GM21529 (cell line): ENCODE data around the gene PPP1R2.
A peak's percentile ranks its signal among the peaks of the same experiment; 100 is the strongest.
"Not testable (repeated sequence)": the region's sequence is repeated elsewhere in the genome, so short reads cannot be mapped to it uniquely, and the experiment has no call there.

Experiments used
- ATAC-seq: cut with Tn5 transposase; IDR thresholded peaks from one replicate; pipeline ENCODE4 v1.9.1; 2021; ENCODE audit not compliant: unreplicated experiment

Gene PPP1R2

GRCh38 chr3:195540027-195540426, 3.1 kb downstream of the PPP1R2 start:
- no peak for ATAC-seq

DNA sequence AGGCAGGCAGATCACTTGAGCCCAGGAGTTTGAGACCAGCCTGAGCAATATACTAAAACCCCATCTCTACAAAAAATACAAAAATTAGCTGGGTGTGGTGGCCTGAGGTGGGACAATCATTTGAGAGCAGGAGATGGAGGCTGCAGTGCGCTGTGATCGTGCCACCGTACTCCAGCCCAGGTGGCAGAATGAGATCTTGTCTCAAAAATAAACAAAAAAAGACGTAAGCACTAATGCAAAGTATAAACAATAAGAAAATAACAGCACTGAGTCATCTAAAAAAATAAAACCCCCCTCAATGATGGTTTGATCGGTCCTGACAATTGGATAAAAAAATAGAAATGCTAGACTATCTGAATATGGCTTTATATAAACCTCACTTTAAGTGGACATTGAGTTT, 3.6 kb downstream of the PPP1R2 start:
- ATAC-seq: no peak

- peak; percentile 58 for ATAC-seq
Measured at GRCh38 chr3:195537995-195538394, 5.1 kb downstream of the PPP1R2 start.

DNA sequence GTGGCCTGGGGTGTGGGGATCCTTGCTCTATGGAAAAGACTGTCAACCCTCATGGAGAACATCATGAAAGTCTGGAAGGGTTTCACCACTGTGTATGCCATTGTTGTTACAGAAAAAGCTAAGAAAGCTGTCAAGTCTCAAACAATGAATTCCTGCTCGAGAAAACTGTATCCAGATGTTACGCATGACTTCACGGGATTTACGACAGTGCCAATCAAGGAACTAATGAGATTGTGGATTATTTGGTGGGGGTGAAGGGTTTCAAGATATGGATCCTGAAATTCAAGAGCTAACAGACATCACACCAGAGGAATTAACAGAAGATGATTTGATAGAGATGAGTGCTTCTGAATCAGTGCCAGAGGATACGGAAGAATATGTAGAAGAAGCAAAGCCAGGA, 7.8 kb downstream of the PPP1R2 start:
- ATAC-seq: no peak

DNA sequence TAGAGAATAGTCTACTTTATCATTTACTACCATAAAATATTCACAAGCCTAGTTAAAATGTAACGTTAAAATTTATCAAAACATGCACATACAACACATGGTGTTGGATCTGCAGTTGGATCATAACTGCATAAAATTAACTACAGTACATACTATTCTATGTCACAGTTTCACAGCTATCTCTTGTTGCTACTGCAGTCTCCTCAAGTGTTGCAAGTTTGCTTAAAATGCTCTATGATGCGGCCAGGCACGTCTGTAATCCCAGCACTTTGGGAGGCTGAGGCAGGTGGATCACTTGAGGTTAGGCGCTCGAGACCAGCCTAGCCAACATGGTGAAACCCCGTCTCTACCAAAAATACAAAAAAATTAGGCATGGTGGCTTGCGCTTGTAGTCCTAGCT, 10.3 kb downstream of the PPP1R2 start:
- no peak for ATAC-seq

GRCh38 chr3:195532345-195532744, 10.8 kb downstream of the PPP1R2 start:
- peak; percentile 40 for ATAC-seq

DNA sequence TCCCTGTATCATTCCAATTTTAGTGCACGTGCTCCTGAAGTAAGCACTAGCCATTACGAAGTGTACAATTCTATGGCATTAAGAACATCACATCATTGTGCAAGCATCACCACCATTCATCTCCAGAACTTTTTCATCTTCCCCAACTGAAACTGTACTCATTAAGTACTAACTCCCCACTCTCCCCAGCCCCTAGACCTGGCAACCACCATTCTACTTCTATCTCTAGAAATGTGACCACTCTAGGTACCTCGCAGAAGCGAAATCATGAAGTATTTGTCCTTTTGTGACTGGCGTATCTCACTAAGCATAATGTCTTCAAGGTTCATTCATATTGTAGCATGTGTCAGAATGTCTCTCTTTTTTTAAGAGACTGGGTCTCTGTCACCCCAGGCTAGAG, 11.4 kb downstream of the PPP1R2 start:
- ATAC-seq: no peak

GRCh38 chr3:195526492-195526891, 16.6 kb downstream of the PPP1R2 start:
- ATAC-seq: no peak

- ATAC-seq: no peak
Measured at GRCh38 chr3:195524171-195524896, 18.8 kb downstream of the PPP1R2 start.

DNA sequence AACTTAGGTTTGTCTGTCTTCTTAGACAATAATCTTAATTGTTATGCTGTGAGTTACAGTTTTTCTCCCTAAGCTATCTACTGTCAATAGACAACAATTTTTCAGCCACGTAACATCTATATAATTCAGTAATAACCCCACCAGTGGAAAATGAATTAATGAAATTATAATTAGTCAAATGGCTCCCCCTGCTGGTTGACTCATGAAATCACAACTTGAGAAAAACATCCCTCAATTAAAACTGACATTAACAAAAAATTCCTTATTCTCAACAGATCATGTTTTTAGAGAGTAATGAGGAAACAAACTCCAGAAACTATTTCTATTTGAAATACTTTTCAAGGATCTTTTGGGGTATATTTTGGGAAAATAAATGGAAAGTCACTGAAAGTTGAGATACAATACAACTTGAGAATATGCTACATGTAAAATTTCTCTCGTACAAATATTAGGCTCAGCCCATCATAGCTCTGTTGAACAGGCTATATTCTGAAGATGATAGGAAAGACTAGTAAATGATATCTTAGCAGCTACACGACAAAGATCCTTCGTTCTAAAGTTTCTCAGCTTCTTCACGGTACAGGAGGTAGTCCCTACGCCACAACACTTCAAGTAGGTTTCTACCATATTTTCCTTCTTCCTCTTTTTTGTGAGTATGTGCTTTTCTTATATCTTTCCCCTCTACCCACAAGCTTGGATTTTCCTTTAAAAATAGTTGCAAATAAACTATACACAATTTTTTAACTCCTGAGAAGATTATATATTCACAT, 20.7 kb downstream of the PPP1R2 start:
- no peak for ATAC-seq

- no peak for ATAC-seq
Measured at GRCh38 chr3:195517030-195517429, 26.1 kb downstream of the PPP1R2 start.

- not testable (repeated sequence) for ATAC-seq
Measured at GRCh38 chr3:195514610-195515235, 28.4 kb downstream of the PPP1R2 start.

DNA sequence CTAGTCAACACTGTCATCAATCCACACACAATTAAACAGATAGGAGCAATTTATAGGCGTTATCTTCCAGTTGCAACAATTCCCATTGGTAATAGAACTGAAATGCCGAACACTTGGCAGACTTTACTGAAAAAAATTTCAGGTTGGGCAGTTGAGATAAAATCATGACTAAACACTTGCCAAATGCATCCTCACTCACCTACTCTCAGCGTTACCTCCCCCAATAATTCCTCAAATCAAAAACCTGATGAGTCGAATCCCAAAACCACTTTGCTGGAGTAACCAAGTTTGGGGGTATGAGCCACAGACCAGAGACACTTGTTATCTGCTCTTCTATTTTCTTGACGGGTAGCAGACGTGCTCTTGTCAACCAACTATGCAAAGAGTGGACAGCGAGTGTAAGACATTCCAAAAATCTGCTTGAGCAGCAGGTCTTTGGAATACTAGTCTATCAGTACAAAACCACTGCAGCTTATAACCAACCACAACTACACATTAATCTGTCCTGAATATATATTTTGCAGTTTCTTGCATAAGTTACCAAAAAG, 30.3 kb downstream of the PPP1R2 start:
- ATAC-seq: no peak

- no peak for ATAC-seq
Measured at GRCh38 chr3:195511136-195511535, 32.0 kb downstream of the PPP1R2 start.

- no peak for ATAC-seq
Measured at GRCh38 chr3:195508185-195508584, 34.9 kb downstream of the PPP1R2 start.

DNA sequence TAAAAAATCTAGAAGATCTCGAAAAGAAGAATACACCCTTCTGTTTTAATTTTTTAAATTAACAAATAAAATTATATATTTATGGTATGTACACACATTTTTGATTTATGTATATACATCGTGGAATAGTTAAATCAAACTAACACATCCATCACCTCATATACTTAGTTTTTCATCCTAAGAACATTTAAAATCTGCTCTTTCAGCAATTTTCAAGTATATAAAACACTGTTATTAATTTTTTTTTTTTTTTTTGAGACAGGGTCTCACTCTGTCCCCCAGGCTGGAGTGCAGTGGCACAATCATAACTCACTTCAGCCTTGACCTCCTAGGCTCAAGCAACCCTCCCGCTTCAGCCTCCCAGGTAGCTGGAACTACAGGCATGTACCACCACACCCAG, 67.5 kb downstream of the PPP1R2 start:
- no peak for ATAC-seq

DNA sequence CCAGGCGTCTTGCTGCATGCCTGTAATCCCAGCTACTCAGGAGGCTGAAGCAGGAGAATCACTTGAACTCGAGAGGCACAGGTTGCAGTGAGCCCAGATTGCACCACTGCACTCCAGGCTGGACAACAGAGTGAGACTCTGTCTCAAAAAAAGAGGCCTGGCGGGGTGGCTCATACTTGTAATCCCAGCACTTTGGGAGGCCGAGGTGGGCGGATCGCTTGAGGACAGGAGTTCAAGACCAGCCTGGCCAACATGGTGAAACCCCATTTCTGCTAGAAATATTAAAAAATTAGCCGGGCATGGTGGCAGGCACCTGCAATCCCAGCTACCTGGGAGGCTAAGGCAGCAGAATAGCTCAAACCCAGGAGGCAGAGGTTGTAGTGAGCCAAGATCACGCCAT, 68.0 kb downstream of the PPP1R2 start:
- ATAC-seq: not testable (repeated sequence)

GRCh38 chr3:195468841-195469240, 74.3 kb downstream of the PPP1R2 start:
- ATAC-seq: no peak

- ATAC-seq: no peak
Measured at GRCh38 chr3:195468391-195468776, 74.7 kb downstream of the PPP1R2 start.

DNA sequence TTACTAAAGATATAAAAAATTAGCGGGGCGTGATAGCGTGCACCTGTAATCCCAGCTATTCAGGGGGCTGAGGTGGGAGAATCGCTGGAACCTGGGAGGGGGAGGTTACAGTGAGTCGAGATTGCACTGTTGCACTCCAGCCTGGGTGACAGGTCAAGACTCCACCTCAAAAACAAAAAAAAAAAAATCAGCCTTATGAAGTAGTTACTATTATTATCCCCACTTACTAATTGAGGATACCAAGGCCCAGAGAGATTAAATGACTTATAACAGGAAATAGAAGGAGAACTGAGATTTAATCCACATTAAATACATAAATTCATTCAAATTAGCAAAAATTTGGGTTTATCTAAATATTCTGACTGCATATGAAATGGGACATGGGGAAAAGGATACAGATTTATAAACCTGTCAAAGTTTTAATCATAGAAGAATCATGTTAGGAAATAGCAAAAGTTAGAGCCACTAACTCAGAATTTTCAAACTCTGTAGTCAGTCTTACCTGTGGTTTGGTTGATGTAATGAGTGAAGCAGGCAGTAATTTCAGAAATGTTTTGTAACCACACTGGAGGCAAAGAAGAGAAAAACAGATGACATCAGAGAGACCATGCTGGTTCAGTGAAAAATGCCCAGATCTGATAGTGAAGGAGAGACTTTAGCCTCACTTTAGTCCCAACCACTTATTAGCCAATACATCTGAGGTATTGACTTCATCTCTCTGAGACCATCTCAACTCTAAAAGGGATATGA, 75.3 kb downstream of the PPP1R2 start:
- no peak for ATAC-seq

DNA sequence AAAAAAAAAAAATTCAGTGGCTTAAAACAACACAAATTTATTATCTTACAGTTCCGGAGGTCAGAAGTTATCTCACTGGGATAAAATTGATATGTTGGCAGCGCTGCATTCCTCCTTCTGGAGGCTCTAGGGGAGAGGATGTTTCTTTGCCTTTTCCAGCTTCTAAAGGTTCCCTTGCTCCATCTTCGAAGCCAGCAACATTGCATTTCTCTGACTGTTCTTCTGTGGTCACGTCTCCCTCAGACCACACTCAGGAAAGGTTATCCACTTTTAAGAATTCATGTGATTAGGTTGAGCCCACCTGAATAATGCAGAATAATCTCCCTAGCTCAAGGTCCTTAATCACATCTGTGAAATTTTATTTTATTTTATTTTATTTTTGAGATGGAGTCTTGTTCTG, 76.9 kb downstream of the PPP1R2 start:
- no peak for ATAC-seq
